Embryonic facial prominence (tissue), 1 donor: Measurements from ENCODE around the gene SLC48A1.
A peak's percentile ranks its signal among the peaks of the same experiment; 100 is the strongest.

Source experiments
- DNase-seq: peaks from one replicate; pipeline ENCODE4 v3.0.0-alpha.2; 2016; ENCODE audit errors: extremely low spot score

The SLC48A1 gene

DNA sequence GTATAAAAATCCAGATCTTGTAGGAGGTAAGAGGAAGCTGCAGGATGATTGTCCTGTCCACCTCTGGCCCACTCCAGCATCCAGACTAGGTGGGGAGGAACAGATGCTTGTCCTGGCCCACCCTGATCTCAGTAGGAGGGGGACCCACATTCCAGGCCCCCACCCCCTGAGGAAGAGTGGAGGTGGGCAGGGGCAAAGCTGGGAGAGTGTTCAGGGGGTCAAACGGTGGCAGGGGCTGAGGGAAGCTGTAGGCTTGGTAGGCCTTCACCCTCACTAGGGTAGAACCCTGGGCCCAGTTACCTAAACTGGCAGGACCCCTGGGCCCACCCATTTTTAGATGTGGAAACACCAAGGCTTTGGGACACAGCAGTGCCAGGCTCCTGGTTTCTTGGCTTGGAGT is 4.1 kb downstream of the SLC48A1 start:
- no peak for DNase-seq

DNA sequence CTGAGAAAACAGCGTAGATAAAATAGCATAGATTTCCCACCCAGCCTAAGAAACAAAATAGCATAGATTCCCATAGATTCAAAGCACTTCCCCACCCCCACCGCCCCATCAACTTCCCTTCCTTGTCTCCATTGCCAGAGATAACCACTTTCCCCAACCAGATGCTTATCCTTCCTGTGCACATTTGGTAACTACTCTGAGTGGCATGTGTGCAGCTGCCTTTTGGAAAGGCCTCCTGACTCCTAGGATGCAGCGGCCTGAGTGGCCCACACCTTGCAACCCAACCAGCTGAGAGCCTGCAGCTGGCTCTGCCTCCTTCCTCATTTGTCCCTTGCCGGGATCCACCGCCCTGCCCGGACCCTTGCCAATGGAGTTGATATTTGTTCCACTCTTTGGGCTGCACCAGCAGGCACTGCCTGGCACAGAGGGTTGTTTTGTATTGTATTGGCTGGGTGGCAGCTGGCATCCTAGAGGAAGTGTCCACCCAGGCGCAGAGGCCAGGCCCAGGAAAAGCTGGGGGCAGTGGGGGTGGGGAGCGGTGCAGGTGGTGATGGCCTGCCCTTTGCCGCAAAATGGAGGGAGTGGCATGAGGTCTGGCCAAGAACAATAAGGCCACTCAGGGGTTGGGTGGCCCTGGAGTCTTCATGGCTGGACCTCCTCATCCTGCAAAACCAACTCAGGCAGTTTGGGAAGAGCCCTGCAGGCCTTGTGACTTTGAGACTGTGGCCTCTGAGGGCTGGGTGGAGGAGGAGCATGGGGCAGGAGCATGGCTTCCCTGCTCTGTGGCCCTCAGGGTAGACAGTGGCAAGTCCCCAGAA is 4.9 kb downstream of the SLC48A1 start:
- DNase-seq: no peak

DNA sequence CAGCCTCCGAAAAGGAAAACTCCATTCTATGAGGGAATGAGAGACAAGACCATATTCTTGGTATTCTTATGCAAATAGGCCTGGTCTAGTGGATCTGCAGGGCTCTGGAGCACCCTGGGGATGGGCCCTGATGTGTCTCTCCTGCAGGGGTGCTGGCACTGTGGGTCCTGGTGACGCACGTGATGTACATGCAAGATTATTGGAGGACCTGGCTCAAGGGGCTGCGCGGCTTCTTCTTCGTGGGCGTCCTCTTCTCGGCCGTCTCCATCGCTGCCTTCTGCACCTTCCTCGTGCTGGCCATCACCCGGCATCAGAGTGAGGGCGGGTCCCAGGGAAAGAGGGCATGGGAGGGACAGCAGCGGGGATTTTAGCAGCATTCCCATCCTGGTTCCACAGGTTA is 5.8 kb downstream of the SLC48A1 start:
- no peak for DNase-seq

DNA sequence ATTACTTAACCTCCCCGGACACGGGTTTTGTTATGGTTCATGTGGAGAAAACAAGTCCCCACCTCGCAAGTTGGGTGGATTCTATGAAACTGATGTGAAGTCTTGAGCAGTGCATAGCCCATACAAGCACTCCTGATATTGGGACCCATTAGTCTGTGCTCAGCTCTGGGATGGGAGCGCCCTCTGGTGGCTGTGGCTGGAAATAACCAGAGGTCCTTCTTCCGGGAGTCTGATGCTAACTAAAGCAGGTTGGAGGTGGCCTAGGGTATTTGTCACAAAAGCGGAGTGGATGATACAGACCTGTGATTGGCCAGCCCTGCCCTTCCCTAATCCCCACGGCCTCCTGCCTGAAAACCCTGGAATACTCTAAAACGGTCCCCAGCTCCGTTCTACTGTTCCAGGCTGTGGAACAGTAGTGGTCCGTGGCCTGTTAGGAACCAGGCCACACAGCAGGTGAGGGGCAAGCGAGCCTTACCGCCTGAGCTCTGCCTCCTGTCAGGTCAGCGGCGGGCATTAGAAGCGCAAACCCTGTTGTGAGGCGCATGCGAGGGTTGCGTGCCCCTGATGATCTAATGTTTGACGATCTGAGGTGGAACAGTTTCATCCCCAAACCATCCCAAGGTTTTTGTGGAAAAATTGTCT is 6.4 kb downstream of the SLC48A1 start:
- peak; percentile 69 for DNase-seq

DNA sequence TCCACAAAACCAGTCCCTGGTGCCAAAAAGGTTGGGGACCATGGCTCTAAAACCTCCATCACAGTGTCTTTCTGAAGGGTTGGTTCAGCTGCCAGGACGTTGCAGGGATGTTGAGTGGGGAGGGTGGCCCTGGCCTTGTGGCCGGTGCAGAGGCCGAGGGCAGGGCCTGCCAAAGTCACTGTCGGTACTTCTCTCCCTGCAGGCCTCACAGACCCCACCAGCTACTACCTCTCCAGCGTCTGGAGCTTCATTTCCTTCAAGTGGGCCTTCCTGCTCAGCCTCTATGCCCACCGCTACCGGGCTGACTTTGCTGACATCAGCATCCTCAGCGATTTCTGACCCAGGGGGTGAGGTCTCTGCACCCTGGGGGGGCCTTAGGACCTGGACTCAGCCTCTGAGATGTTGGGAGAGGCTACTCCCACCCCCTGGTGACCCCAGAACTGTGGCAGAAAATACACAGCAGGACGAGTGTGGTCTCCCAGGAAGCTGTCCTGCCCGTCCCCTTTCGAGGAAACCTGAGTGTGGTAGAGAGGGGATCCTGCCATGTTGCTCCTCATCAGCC is 7.0 kb downstream of the SLC48A1 start:
- DNase-seq: no peak

DNA sequence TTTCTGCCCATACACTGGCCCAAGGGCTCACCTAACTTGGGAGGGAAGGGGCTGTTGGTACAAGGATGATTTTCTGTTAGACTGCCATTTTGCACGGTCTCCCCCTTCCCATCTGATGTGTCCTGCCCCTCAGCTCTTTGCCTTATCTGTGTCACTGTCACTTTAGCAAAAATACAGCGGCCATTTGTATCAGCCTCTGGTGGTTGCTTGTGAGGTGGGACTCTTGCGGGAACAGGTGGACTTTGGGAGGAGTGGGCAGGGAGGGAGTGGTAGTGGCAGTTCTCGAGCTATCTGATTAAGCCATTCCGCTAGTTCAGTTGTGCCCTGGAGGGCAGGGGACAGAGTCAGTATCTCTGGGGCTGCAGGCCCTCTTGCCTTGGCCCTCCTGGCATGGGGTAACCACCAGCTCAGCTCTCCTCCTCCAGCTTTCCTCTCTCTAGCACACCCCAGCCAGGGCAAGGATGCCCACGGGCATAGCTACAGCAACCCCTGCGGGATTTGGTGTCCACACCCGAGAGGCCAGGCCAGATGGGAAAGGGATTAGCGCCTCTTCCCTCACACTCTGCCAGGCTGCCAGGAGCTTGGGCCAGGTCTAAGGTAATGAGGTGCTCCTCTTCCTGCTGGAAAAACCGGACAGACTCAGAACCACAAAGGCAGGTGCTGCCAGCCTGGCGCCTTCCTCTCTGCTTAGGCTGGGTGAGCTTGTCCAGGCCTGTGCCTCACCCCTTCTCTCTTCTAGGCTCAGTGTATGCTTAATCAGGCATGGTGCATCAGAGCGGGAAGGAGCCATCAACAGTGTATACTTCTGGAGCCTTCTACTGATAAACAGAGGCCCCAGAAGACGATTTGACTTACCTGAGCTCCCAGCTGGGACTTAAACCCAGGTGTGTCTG is 8.7 kb downstream of the SLC48A1 start:
- DNase-seq: no peak

DNA sequence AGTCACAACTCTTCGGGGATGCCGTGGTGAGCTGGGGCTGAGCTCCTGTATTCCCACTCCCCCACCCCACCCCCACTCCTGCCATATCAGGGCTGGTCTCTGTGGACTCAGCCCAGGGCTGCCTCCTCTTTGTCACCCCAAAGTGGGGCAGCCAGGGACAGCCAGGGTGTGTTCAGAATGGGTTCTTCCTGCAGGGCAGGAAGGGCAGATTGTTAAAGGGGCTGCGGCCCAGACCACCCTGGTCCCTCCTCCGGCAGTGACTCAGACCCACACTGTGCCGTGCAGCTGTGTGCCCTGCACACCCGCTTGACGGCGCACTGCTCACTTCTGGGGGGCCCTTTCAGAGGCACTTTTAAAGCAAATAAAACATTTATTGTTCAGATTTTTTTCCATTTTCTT is 9.3 kb downstream of the SLC48A1 start:
- DNase-seq: no peak

DNA sequence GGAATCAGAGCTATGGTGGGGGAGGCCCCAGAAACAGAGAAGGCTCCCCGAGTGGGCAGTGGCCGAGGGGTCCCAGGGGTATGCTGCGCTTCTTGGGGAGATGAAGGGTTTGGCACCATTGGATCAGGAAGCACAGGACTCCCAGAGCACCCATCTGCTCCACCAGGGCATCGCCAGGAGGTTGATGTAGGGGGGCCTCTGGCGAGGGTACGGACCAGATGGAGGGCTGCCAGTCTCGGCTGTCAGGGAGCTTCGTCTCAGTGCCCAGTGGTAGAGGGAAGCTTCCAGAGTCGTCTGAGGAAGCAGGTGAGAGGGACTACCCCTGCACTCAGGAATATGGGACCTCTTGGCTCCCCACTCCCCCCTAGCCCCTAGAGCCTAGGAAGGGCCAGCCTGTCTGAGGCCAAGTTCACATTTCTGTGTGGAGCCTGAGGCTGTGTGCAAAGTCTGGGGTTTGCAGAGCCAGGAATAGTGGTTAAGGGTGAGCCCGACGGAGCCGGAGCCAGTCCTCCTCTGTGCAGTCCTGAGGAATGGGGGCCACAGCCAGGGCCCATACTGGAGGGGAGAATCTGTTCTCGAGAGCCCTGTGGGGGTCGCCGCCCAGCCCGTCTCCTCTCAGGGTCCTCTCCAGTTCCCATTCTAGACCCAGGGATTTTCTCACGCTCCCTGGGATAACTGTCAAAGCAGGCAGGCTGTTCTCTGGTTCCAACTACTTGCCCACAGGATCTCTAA is 10.2 kb downstream of the SLC48A1 start:
- DNase-seq: no peak

DNA sequence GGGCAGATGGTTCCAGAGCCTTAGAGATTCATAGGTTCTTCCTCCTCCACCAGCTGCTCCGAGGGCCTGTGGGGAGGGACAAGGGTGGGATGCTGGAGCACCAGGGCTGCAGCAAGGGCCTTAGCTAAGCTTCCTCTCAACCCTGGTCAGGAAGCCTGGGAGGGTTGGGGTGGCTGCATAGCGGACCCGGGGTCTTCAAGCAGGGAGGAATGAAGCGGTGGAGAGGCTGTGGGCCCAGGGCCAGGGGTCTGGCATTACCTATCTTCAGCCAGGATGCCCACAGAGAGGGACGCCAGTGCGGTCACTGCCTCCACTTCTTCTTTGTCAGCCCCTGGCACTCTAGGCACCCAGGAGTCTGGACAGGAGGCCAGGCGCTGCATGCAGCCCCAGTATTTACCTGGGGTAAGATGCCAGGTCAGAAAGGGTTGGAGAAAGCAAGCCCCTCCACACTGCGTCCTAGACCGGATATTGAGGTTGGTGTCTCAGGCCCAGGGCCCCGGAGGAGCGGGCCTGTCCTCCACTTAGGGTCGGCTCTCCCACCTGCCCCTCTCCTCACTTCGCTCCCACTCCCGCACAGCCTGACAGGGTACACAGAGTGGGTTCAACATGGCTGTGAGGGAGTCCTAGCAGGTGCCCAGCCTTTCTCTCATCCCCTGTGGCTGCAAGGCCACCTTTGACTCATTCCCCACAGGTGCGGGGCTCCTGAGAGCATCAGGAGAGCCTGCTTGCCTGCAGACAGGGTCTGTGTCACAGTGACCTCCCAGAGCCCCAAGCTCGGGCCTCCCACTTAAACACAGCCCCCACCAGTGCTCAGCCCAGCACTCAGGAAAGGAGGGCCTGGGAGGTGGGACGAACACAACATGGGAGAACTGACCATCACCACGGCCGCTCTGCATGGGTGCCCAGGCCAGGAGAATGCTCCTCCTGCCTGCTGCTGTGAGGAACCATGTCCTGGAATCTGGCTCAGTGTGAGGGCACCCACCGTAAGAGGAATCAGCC is 11.1 kb downstream of the SLC48A1 start:
- no peak for DNase-seq

DNA sequence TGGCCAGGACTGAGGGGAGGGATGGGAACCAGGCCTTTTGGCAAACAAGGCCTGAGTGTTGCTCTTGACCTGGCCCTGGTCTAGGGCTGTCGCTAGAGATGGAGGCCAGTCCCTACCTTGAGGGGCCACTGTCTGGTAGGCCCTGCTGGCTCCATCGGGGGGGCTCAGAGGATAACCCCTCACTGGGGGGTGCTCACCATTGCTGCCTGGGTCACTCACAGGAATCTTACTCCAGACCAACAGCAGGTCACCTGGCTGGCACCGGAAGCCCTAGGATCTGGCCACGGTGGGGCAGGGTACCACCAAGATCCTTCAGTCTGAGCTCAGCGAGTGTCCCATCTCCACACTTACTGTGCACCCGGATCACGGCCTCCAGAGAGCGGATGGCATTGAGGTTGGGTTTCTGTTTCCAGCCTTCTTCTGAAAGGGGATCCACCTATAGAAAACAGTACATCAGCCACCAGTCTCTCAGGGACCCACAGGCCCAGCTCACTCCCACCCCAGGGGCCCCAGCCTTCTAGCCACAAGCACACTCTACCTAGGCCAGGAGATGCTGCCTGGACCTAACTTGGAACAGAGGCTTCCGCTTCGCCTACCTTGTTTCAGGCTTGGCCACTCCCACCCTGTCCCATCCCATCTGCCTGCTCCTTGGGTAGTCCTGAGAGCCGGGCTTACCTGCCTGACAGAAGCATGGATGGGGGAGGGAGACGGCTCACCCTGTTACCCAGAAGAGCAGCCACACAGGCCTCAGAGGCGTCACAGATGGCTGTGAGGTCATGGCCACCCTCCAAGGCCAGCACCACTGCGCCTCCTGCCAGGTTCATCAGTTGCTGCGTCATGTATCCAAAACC is 12.2 kb downstream of the SLC48A1 start:
- DNase-seq: no peak

DNA sequence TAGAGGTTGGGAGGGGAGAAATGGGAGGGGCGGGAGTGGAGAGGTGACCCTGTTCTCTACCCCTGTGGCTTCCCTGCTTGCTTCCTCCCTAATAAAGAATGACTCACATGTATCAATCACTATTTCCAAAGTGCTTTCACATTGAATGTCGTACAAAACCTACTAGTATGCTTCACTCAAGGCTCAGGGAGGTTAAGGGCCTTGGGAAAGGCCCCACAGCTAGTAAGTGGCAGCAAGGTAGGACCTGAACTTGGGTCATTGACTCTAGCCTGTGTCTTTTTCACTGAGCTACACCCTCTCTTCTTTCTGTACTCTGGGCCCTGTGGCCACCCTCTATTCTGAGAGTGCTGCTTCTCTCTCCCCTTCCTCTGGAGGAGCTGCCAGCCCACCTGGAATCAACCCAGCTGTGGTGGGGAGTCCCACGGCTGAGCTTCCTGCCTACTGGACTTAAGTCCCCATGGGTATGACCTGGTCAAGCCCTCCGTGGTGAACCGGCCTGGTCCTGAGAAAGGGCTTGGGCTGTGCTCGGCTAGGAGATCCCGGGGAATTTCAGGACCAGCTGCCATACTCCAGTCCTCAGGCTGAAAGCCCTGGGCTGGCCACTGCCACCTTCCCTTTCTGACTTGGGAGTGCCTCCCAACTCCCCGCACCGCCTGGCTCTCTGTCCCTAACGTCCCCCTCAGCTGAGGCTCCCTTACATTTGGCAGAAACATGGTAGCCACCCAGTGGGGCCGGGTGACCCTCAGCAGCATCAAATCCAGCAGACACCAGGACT is 13.0 kb downstream of the SLC48A1 start:
- DNase-seq: no peak

DNA sequence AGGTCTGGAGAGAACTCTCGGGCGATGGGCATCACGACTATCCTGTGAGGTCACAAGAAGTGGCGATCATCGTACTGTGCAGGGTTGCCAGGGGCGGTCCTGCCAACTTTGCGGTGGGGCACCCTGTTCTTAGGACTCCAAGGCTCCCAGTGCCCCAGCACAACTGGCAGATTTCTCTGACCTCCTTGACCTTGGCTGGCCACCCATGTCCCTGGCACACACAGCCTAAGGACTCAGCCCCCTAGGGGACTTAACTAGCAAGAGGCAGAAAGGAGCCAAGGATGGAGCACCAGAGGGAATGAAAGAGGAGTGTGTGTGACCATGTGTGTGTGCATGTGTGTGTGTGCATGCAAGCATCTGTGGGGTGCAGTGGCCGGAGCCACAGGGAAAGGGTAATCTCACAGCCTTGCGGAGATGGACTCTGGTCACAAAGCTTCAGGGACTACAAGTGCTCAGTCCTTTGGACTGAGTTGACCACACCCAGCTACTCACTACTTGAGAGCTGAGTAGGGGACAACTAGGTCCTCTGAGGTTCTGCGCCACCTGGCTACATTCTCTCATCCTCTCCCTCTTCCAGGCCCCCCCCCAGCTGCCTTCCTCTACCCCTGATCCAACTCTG is 13.7 kb downstream of the SLC48A1 start:
- DNase-seq: no peak

DNA sequence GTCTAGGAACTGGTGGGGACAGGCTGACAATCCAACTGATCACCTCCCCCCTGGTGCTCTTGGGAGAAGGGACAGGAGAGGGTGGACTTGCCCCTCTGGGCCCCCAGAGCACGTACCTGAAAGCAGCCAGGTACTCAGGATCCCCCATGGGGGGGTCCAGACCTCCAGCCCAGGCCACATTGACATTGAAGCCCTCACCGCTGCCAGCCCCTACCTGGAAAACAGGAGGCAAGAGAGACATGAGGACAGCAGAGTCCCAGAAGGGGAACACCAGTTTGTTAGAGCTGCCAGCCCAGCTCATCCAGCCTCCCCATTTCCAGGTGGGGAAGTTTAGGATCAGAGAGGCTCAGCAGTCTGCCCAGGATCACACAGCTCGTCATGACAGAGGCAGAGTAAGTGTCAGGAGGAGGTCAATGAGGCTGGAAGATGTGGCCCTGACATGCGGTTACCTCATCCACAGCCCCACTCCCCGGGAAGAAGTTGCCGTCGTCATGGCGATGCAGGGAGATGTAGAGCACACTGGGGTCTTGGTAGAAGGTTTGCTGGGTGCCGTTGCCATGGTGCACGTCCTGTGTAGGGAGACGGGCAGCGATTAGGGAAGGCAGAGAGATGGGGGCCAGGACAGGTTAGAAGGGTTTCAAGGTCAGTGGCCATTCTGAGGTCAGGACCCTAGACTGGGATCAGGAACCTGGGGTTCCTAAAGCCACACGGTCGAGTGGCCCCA is 14.7 kb downstream of the SLC48A1 start:
- DNase-seq: no peak

DNA sequence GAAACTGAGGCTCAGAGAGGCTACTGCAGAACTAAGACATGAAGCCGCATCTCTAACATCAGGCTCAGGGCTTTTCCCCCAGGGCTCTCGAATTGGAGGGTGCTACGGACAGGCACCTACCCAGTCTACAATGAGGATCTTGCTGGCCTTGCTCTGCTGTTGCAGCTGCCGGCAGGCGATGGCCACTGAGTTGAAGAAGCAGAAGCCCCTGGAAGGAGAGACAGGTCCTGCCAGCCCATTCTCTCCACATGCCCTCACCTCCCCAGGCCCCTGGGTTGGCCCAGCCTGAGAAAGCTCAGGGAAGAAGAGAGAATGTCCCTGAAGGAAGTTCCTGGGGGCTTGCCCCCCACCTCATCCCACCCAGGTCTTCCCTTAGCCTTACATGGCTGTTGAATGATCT is 16.1 kb downstream of the SLC48A1 start:
- no peak for DNase-seq

DNA sequence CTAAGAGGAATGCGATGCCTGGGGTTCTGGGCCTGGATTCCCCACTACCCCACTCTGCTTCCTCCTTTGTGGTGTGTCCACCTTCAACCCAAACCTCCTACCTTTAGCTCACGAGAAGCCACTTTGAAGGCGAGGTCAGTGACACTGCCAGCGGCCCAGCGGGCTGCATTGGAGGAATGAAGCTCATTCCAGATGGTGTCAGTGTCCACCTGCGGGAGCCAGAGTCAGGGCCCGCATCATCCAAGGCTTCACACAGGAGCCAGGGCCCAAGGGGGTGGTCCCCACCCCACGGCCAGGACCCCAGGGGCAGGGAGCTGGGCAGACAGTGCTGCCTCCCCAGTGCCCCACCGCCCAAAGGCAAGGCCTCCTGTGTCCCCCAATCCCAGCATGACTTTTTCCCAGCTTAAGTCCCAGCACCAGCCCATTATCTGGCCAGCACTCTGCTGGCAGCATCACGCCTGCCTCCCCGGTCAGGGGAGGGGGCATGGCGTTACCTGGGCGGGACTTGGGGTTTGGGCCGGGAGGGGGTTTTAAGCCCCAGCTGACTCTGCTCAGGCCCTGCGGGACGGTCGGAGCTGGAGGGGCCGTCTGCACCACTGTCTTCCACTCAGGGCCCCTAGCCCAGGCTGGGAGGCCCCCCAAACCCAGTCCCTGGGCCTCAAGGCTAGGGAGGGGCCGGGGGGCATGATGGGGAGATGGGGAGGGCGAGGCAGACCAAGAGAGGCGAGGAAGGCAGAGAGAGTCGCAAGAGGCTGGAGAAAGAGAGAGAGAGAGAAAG is 16.9 kb downstream of the SLC48A1 start:
- DNase-seq: no peak

DNA sequence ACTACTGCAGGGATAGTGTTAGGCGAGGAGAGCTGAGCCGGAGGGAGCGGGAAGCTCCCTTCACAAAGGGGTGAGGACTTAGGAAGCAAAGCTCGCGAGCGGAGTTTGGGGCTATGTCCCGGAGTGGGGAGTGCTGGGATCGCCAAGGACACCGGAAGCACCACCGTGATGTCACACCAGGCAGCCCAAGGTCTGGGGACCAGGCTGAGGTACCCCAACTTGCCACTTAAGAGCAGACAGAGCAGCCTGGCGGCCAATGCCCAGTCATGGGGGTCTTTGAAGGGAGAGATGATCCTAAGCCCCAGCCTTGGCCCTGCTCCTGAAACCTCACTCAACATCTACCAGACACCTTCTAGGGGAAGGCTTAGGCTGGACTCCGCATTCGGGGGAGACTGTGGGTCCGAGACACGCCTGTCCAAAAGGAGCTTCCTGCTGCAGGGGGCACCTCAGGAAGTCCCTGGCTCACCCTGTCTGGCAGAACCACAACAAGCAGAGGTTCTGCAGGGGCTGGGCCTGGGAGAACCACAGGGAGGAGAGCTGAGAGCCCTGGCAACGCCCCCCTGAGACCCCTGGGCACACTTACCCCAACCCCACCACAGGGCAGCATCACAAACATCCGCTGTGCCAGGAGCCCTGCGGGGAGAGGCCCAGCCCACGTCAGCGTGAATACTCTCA is 17.8 kb downstream of the SLC48A1 start:
- no peak for DNase-seq
